ENCODE measurements around the gene TBCB.
"Not testable (repeated sequence)": the region's sequence is repeated elsewhere in the genome, so short reads cannot be mapped to it uniquely, and the experiment has no call there.

TBCB gene

GRCh38 chr19:36120984-36121358 lies 5.7 kb downstream of the TBCB start:
- no peaks in the 10 kb centered on the region for H3K4me1 Mint-ChIP-seq
- H3K27ac Mint-ChIP-seq = no peak overlapping the region
- H3K4me3 Mint-ChIP-seq = no peak overlapping the region
- peaks cover 55% of the 10 kb centered on the region for H3K36me3 Mint-ChIP-seq (ENCODE audit: low read depth)
- no peaks in the 10 kb centered on the region for H3K27me3 Mint-ChIP-seq (ENCODE audit: low read depth)
- no peak for TF ChIP-seq CTCF (IDR thresholded peaks at IDR 0.05; ENCODE audit: unreplicated experiment in 3 of 3)
- H3K9me3 Mint-ChIP-seq = no peaks in the 10 kb centered on the region

- H3K9me3 Mint-ChIP-seq = no peaks in the 10 kb centered on the region
- H3K27ac Mint-ChIP-seq = peak overlapping the region in 1 of 3 experiments; percentile 32
- no peak for TF ChIP-seq CTCF (IDR thresholded peaks at IDR 0.05; ENCODE audit: unreplicated experiment in 3 of 3)
- no peak overlapping the region for H3K4me3 Mint-ChIP-seq
- H3K36me3 Mint-ChIP-seq (ENCODE audit: low read depth) = peaks cover 52% of the 10 kb centered on the region
- H3K27me3 Mint-ChIP-seq (ENCODE audit: low read depth) = no peaks in the 10 kb centered on the region
- no peaks in the 10 kb centered on the region for H3K4me1 Mint-ChIP-seq
Measured at GRCh38 chr19:36121486-36122124, 6.3 kb downstream of the TBCB start.

- H3K36me3 Mint-ChIP-seq (ENCODE audit: low read depth) = peaks cover 23% of the 10 kb centered on the region
- peak overlapping the region in 2 of 3 experiments; percentile 19 to 37 for H3K27ac Mint-ChIP-seq
- TF ChIP-seq CTCF (IDR thresholded peaks at IDR 0.05; ENCODE audit: unreplicated experiment in 3 of 3) = no peak
- no peaks in the 10 kb centered on the region for H3K9me3 Mint-ChIP-seq
- no peak overlapping the region for H3K4me3 Mint-ChIP-seq
- H3K4me1 Mint-ChIP-seq = peaks cover 5% of the 10 kb centered on the region
- H3K27me3 Mint-ChIP-seq (ENCODE audit: low read depth) = no peaks in the 10 kb centered on the region
Measured at GRCh38 chr19:36125557-36125956, 10.3 kb downstream of the TBCB start.

- H3K27me3 Mint-ChIP-seq (ENCODE audit: low read depth) = no peaks in the 10 kb centered on the region
- no peaks in the 10 kb centered on the region for H3K9me3 Mint-ChIP-seq
- H3K27ac Mint-ChIP-seq = peak overlapping the region; percentile 74 to 99 (median 94)
- peaks cover 14% of the 10 kb centered on the region for H3K36me3 Mint-ChIP-seq (ENCODE audit: low read depth)
- peak overlapping the region; percentile 84 to 90 (median 88) for H3K4me3 Mint-ChIP-seq
- peaks cover 5% of the 10 kb centered on the region for H3K4me1 Mint-ChIP-seq
- no peak for TF ChIP-seq CTCF (IDR thresholded peaks at IDR 0.05; ENCODE audit: unreplicated experiment in 3 of 3)
Measured at GRCh38 chr19:36128392-36128736, 13.1 kb downstream of the TBCB start.

- H3K9me3 Mint-ChIP-seq; H3K4me3 Mint-ChIP-seq; H3K27ac Mint-ChIP-seq; H3K36me3 Mint-ChIP-seq (ENCODE audit: low read depth); H3K4me1 Mint-ChIP-seq; H3K27me3 Mint-ChIP-seq (ENCODE audit: low read depth): not testable (repeated sequence)
Measured at GRCh38 chr19:36131221-36131620, 16.0 kb downstream of the TBCB start.

- not testable (repeated sequence) for H3K27me3 Mint-ChIP-seq (ENCODE audit: low read depth); H3K4me3 Mint-ChIP-seq; H3K27ac Mint-ChIP-seq; H3K9me3 Mint-ChIP-seq; H3K36me3 Mint-ChIP-seq (ENCODE audit: low read depth); H3K4me1 Mint-ChIP-seq
Measured at GRCh38 chr19:36134867-36135266, 19.6 kb downstream of the TBCB start.

GRCh38 chr19:36136964-36137686 lies 21.9 kb downstream of the TBCB start:
- H3K4me1 Mint-ChIP-seq = peaks cover 9% of the 10 kb centered on the region
- peaks cover 5% of the 10 kb centered on the region for H3K27me3 Mint-ChIP-seq (ENCODE audit: low read depth)
- no peak for TF ChIP-seq CTCF (IDR thresholded peaks at IDR 0.05; ENCODE audit: unreplicated experiment in 3 of 3)
- no peaks in the 10 kb centered on the region for H3K9me3 Mint-ChIP-seq
- H3K4me3 Mint-ChIP-seq = peak overlapping the region; percentile 15 to 50 (median 36)
- H3K36me3 Mint-ChIP-seq (ENCODE audit: low read depth) = peaks cover 12% of the 10 kb centered on the region
- H3K27ac Mint-ChIP-seq = peak overlapping the region; percentile 21 to 39 (median 28)

All from nephron (organoid).